ENCODE results near the gene MECP2.

DNA sequence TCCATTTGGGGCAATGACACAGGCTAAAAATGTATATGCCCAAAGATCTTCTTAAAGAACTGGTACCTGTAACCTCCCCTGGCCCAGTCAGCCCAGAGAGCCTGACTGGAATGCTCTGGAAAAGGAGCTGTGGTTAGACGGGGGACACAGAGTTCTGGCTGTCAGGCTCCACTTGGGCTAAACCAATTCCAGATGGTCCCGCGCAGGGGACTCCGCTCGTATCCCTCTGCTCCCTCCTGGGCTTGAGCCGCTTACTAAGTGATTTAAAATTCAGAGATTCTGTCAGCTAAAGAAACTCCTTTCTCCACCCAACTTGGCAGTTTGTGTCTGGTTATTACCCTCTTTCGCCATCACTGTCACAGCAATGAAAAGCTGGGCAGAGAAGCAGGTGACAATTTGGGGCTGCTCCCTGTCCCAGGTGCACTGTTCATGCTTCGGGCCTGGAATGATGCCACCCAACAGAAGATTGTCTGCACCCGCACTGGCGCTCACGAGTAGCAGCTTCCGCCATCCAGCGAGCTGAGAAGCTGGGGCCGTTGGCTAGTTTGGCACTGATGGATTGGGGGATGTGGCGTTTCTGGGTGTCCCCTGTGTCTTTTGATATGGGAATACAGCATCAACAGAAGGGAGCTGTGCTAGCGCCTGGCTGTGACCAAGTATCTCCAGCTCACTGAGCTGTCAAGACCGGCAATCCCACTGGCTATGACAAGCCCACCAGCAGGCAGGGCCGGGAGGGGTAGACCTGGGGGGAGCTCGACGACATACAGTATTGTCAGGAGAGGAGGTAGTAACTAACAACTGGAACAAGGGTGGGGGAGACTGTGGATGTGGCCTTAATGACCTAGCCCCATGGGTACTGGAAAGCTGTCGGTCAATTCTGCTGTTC is 71.1 kb downstream of the MECP2 start:
- TF ChIP-seq POLR2A (IDR thresholded peaks at IDR 0.05), result no peak
- no peak for TF ChIP-seq CTCF (IDR thresholded peaks at IDR 0.05)
